Mesothelial cell of epicardium (in vitro differentiated cells): ENCODE measurements around the gene CLASP1. TPM values are rescaled to one million over a fixed set of nuclear protein-coding genes. Genes with fewer than 3 reads are reported as not detected.

Experiments
- DNase-seq, 2 experiments: peaks; one replicate each; pipeline ENCODE4 v3.0.0; 2021; ENCODE audit warnings: low spot score in 2 of 2; ENCODE audit not compliant: unreplicated experiment in 2 of 2
- H3K27ac Mint-ChIP-seq: 2 replicates; pipeline ENCODE4 v1.8.0; 2021; ENCODE audit warnings: mixed read lengths
- H3K27me3 Mint-ChIP-seq: 2 replicates; pipeline ENCODE4 v1.8.0; 2021; ENCODE audit warnings: low read depth, mixed read lengths
- H3K36me3 Mint-ChIP-seq: 2 replicates; pipeline ENCODE4 v1.8.0; 2021; ENCODE audit warnings: mixed read lengths
- H3K4me1 Mint-ChIP-seq: 2 replicates; pipeline ENCODE4 v1.8.0; 2021; ENCODE audit warnings: mixed read lengths
- H3K4me3 Mint-ChIP-seq: 2 replicates; pipeline ENCODE4 v1.8.0; 2021; ENCODE audit warnings: mild to moderate bottlenecking, moderate library complexity, mixed read lengths
- H3K9me3 Mint-ChIP-seq: 2 replicates; pipeline ENCODE4 v1.8.0; 2021; ENCODE audit warnings: mixed read lengths
- CTCF ChIP-seq: fragments of 200-600 bp; sonication (generic); IDR thresholded peaks from one replicate; pipeline ENCODE4 v1.5.0; 2021; ENCODE audit warnings: antibody characterized with exemption; ENCODE audit not compliant: unreplicated experiment
- total RNA-seq: library from RNA; stranded (reverse); gene quantifications from 3 replicates; pipeline ENCODE4 v1.2.1, GENCODE V29; 2021

The CLASP1 gene
- total RNA-seq, 1 donor from 2014 or later = 99.8 TPM

- Mint-ChIP-seq H3K36me3 (no peaks in the 10 kb centered on the region), H3K4me3 (no peak overlapping the region), H3K9me3 (no peaks in the 10 kb centered on the region), H3K4me1 (no peaks in the 10 kb centered on the region), H3K27ac (no peak overlapping the region), H3K27me3 (peaks cover 23% of the 10 kb centered on the region)
- peak; percentile 53 for TF ChIP-seq CTCF
- DNase-seq = no peak
These were observed 351.9 kb downstream of the CLASP1 start for GRCh38 chr2:121297217-121297830.

DNA sequence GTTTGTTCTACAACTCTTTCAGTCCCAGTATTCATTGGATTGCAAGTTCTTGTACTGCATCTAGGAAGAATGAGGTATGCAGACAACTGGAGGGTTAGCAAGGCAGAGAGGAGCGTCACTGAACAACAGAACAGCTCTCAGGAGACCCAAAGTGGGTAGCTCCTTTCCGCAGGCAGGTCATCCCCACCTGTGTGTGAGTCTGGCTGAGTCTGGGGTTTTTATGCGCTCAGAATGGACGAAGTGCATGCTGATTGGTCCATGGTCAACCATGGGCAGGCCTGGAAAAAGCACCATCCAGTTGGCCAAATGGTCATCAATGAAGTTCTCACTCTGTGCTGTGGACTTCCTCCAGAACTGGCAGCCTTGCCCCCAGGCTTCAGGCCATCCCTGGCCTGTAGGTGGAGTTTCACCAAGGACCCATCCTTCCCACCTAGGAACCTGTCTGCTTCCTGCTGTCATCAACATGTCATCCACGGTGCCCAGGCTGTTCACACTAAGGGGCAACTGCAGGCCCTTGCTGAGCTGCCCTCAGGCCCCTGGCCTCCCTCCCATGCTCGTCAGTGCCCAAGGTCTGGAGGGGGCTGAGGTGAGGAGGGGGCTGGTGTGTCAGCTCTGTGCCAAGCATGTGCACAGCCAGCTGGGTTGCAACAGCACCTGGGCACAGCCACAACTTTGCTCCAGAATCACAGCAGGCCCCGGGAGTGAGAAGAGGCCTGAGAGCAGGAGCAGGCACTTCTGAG lies 353.2 kb downstream of the CLASP1 start:
- Mint-ChIP-seq H3K27ac (no peak overlapping the region), H3K4me3 (no peak overlapping the region), H3K27me3 (peaks cover 25% of the 10 kb centered on the region), H3K36me3 (no peaks in the 10 kb centered on the region), H3K9me3 (no peaks in the 10 kb centered on the region), H3K4me1 (no peaks in the 10 kb centered on the region)
- no peak for TF ChIP-seq CTCF
- DNase-seq = no peak

GRCh38 chr2:121294881-121295840 lies 354.1 kb downstream of the CLASP1 start:
- H3K4me1 Mint-ChIP-seq = no peaks in the 10 kb centered on the region
- peaks cover 24% of the 10 kb centered on the region for H3K27me3 Mint-ChIP-seq
- no peaks in the 10 kb centered on the region for H3K36me3 Mint-ChIP-seq
- no peak for TF ChIP-seq CTCF
- no peak for DNase-seq
- no peak overlapping the region for H3K27ac Mint-ChIP-seq
- no peak overlapping the region for H3K4me3 Mint-ChIP-seq
- H3K9me3 Mint-ChIP-seq = no peaks in the 10 kb centered on the region

DNA sequence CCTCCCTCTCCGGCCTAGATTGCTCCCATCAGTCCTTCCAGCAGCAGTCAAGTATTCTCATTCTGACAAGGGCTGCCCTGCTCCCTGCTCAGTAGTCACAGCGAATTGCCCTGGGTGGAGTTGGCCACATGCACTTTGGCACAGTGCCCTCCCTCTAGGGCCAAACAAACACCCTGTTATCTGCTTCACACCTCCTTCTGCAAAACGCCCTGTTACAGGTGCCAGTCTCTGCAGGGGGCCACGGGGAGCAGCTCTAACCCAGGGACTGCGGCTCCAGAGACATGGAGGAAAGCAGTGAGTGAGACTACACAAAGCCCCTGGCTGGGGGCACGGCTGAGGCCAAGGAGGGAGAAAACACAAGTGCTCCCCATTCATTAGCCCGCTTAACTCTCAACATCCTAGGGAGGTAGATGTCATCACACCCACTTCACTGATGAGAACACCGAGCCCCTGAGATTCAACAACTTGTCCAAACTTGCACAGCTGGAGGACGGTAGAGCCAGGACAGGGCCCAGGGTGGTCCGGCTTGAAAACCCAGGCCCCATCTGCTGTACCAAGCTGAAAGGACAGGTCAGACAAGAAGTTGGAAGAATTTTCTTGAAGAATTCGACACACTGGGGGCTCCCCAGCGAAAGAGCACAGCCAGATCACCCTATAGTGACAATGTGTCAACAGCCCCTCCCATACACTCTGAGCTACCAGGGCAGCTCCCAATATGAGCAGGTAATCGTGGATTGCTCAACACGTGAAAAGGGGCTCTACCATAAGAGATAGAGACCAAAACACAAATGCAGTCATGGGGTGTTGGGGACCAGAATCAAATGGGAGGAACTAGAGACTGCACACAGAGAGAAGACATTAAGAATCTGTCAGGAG lies 355.6 kb downstream of the CLASP1 start:
- no peaks in the 10 kb centered on the region for H3K36me3 Mint-ChIP-seq
- no peak overlapping the region for H3K4me3 Mint-ChIP-seq
- H3K4me1 Mint-ChIP-seq = no peaks in the 10 kb centered on the region
- H3K27ac Mint-ChIP-seq = no peak overlapping the region
- H3K9me3 Mint-ChIP-seq = no peaks in the 10 kb centered on the region
- DNase-seq = no peak
- no peak for TF ChIP-seq CTCF
- H3K27me3 Mint-ChIP-seq = peaks cover 24% of the 10 kb centered on the region

DNA sequence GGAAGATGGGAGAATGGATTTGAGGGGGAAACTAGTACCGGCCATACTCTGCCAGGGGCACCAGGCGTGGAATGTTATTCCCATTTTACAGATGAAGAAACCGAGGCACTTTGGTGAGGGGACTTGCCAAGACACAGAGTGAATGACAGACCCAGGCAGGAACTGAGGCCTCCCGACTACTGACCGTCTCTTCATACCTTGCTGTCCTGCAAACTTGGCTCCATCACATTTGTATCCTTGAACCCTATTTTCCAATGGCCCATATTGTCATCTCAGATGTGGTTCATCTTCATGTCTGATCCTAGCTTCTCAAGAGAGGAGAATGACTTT lies 358.0 kb downstream of the CLASP1 start:
- Mint-ChIP-seq H3K9me3 (no peaks in the 10 kb centered on the region), H3K4me1 (no peaks in the 10 kb centered on the region), H3K27me3 (peaks cover 32% of the 10 kb centered on the region), H3K27ac (no peak overlapping the region), H3K4me3 (no peak overlapping the region), H3K36me3 (no peaks in the 10 kb centered on the region)
- TF ChIP-seq CTCF = no peak
- no peak for DNase-seq
